HG03378 (cell line): ENCODE results near the gene PRRT2.

Experiments
- ATAC-seq: cut with Tn5 transposase; IDR thresholded peaks from one replicate; pipeline ENCODE4 v1.9.1; 2021; ENCODE audit warnings: mild to moderate bottlenecking, moderate library complexity; ENCODE audit not compliant: unreplicated experiment

Gene PRRT2

GRCh38 chr16:29811170-29811895 lies 660 bp upstream of the PRRT2 start:
- ATAC-seq, result no peak

GRCh38 chr16:29812754-29813643 lies 1.0 kb downstream of the PRRT2 start:
- ATAC-seq, result no peak

DNA sequence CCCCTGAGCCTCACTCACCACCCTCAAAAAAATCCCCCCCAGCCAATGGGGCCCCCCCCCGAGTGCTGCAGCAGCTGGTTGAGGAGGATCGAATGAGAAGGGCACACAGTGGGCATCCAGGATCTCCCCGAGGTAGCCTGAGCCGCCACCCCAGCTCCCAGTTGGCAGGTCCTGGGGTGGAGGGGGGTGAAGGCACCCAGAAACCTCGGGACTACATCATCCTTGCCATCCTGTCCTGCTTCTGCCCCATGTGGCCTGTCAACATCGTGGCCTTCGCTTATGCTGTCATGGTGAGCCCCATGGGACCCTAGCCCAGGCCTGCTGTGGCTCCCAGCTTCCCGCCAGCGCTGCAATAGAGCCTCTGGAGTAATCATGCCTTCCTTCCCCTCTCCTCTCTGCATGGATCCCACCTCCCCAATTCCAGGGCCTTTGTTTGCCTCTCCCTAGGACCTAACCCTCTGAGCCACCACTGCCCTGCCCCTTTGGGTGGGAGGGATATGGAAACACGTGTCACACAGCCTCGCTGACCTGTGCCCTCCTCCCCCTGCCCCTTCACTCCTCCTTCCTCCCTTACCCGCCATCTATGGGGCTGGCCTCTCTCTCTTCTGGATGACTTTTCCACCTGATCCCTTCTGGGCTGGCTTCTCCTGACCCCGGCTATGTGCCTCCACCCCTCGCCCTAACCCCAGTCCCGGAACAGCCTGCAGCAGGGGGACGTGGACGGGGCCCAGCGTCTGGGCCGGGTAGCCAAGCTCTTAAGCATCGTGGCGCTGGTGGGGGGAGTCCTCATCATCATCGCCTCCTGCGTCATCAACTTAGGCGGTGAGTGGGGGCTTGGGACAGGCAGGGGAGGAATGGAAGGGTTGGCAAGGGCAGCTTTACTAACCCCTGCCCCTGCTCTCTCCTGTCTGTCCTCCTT lies 1.9 kb downstream of the PRRT2 start:
- no peak for ATAC-seq

DNA sequence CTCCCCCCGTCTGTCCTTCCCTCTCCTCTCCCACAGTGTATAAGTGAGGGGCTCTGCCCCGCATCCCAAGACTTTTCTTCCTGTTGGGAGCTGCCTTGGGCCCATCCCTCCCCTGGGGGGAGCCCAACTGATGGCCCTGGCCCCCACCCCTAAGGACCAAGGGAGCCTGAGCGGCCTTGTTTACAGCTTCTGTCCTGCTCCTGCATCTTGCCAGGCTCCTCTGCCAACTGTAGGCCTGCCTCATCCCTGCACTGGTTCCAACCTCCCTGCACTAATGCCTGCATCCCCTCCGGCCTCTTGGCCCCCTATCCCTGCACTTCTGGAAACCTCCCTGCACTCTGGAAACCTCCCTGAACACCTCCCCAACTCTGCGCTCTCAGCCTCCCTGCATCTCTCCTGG lies 2.6 kb downstream of the PRRT2 start:
- ATAC-seq, result no peak

- no peak for ATAC-seq
Measured at GRCh38 chr16:29815032-29815721, 3.2 kb downstream of the PRRT2 start.

GRCh38 chr16:29815793-29816693 lies 4.0 kb downstream of the PRRT2 start, which contains the start of gene PAGR1:
Gene PAGR1, plus strand, starts transcription at chr16:29816152. Its CDS starts 374 bp downstream, at chr16:29816526.
- ATAC-seq, result peak; percentile 71

- ATAC-seq, result no peak
Measured at GRCh38 chr16:29816694-29817441, 4.9 kb downstream of the PRRT2 start.

DNA sequence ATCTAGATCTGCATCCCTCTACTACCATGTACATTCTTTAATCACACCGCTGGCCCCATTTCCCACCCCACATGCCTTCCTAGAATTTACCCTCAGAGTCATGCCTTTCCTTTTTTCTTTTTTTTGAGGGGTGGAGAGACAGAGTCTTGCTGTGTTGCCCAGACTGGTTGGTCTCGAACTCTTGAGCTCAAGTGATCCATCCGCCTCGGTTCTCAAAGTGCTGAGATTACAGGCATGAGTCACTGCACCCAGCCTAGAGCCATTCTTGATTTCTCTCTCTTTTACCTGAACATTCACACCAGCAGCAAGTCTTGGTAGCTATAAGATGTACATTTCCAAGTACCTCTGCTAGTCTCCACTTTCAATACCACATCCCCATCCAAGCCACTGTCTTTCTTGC lies 6.1 kb downstream of the PRRT2 start:
- no peak for ATAC-seq

DNA sequence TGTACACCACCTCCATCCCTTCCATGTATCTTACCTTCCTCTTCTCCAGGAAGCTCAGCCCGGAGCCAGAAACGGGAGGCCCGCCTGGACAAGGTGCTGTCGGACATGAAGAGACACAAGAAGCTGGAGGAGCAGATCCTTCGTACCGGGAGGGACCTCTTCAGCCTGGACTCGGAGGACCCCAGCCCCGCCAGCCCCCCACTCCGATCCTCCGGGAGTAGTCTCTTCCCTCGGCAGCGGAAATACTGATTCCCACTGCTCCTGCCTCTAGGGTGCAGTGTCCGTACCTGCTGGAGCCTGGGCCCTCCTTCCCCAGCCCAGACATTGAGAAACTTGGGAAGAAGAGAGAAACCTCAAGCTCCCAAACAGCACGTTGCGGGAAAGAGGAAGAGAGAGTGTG lies 7.5 kb downstream of the PRRT2 start:
- no peak for ATAC-seq

GRCh38 chr16:29820271-29820701 lies 8.3 kb downstream of the PRRT2 start, which contains the start of gene MVP:
Gene MVP, plus strand, starts transcription at chr16:29820462. Its CDS starts 10,088 bp downstream, at chr16:29830550.
- ATAC-seq, result no peak

- peak; percentile 34 for ATAC-seq
Measured at GRCh38 chr16:29820730-29821642, 9.0 kb downstream of the PRRT2 start.

- no peak for ATAC-seq
Measured at GRCh38 chr16:29821643-29822115, 9.7 kb downstream of the PRRT2 start.

DNA sequence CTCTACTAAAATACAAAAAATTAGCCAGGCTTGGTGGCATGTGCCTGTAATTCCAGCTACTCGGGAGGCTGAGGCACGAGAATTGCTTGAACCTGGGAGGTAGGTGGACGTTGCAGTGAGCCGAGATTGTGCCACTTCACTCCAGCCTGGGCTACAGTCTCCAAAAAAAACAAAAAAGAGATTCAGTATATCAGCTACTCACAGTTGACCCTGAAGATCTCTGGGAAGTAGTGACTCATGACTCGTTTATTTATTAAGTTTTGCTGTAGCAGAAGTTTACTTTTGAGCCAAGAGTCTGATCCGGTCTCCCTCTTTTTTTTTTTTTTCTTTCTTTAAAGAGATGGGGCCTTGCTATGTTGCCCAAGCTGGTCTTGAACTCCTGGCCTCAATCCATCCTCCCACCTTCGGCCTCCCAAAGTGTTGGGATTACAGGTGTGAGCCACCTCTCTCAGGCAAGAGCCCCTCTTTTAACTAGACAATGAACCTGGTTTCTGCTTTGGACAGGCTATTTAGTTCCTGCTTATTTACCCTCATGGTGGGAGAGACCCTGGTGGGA lies 12.7 kb downstream of the PRRT2 start:
- no peak for ATAC-seq

- no peak for ATAC-seq
Measured at GRCh38 chr16:29825145-29826044, 13.4 kb downstream of the PRRT2 start.

GRCh38 chr16:29826342-29826695 lies 14.3 kb downstream of the PRRT2 start:
- ATAC-seq, result no peak

- ATAC-seq, result no peak
Measured at GRCh38 chr16:29830774-29831173, 18.8 kb downstream of the PRRT2 start.
